Measurements from ENCODE around the gene PLXNA2.

PLXNA2 gene

DNA sequence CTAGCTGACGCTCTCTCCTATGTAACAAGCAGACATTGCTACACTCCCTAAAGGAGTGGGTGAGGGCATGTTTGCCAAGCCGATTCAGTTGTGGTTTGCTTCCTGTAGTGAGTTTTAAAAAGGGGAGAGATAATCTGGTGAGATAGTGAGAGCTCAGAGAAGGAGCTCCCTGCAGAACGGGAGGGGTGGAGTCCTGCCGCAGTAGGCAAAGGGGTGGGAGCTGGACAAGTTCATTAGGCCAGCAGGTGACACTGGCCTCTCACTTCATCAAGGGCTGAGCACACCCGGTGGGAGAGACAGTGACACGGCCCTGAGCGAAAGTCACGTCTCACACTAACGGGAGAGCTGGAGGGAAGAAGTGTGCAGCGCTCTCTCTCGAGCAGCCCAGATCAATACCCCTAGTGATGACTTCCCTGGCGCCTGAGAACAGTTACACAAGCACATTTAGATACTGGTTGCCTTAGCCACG lies 189.2 kb downstream of the PLXNA2 start:
- DNase-seq: no peak

DNA sequence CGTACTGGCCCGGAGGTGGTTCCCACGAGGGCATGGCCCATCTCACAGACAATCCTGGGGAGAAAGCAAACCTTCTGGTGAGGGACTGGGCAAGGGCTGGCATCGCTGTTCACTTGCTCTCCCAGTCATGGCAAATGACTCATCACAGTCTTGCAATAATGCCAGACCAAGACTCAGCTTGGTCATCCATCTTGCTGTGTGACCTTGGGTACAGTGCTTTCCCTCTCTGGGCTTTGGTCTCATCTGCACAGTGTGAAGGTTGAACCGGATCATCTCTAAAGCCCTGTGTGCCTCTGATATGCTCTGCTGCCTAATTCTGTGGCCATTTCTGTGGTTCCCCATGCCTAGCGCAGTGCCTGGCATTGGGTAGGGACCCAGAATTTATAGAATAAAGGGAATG lies 189.7 kb downstream of the PLXNA2 start:
- no peak for DNase-seq

DNA sequence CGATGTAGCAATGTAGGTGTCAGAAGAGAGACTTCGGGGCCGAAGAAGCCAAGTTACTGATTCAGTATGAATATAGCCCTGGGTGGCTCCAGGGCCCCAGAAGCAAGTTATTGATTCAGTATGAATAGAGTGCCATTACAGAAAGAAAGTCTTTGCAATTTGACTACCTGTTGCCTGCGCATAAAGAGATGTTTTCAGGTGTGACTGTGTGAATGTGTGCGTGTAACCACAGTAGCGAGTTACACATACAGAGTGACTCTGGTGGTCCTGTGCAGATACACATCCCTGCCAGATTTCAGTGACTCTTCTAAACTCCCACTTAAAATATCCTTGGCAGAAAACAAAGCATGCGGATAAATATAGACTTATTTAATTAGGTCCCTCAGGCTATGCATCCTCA lies 190.5 kb downstream of the PLXNA2 start:
- DNase-seq: no peak

DNA sequence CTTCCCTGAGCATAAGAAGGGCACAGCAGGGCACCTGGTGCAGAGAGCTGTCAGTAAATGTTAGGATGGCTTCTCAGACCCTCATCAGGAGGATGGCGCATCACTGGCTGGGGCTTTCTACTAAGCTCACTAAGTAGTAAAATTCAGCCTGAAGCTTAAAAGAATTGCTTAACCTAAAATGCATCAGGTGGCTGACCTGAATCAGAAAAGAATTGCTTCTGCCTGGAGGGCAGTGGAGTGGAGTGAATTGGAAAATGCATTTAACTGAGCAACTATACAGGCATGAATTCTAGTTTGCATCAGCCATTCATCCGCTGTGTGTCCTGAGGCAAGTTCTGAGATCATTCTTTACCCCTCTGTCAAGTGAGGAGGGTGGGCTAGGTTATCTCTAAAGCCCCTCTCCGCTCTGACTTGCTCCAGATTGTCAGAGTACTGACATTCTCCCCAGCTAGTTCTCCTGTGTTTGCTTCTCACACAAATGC lies 191.2 kb downstream of the PLXNA2 start:
- DNase-seq: no peak

DNA sequence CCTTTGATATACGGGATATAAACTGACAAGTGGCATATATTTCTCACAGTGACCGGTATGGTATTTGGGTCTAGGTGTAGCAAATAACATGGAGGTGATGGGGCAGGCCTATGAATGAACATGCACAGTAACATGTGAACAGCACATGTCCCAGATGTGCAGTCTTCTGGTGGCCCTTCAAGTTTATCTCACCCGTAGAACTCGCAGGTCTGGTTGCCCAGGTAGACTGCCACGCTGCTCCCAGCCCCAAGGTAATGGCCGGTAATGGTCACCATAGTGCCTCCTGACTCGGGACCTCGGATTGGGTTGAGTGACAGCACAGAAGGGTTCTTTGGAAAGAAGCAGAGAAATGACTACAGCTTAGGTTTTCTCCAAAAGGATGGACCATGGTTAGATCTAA lies 192.0 kb downstream of the PLXNA2 start:
- DNase-seq: no peak

DNA sequence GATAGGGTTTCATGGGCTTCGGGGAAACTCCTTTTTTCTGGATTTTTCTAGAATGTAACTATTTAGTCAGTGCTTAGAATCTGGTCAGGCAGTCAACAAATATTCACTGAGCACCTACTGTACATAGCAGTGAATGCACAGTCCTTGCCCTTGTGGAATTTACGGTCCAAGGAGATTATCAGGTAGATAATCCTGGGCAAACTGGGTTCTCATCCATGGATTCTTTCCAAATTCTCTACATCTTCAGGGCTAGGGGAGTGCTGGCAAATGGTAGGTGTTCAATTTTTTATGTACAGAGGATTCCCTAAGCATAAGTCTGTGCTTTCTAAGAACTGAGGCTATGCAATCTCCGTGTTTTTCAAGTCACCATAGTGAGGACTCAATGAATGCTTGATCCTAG lies 192.5 kb downstream of the PLXNA2 start:
- DNase-seq: no peak

DNA sequence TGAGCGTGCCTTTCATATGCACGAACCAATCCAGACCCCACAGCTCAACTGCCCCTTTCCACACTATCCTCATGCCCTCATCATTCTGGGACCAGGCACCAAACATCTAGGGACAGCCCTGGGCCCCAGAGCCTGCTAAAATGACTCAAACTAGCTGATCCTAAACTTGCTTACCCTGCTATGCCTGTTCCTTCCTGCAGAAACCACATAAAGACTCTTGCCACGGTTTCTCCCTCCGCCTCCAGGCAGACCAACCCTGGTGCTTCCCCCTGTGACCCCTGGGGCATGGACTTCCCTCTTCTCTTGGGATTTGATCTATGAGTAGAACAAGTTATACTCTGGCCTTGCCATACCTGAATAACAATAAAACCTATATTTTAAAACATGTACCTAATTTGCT lies 195.3 kb downstream of the PLXNA2 start:
- DNase-seq: no peak

DNA sequence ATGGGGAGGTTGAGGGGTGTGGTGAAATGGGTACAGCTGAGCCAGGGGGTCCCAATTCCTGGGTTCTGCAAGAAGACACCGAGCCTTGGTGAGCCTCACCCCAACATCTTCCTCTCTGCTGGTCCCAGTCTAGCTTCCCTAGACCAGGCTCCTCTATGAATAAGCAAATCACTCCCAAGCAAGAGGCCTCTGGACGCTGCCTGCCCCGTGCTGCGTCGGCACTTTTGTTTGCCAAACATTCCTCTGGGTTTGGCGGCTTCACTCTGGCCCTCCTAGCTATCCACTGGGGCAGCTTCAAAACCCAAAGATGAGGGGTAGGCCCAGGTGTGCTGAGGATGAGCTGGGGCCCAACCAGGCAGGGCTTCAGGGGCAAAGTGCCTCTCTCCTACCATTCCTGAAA lies 196.2 kb downstream of the PLXNA2 start:
- no peak for DNase-seq

DNA sequence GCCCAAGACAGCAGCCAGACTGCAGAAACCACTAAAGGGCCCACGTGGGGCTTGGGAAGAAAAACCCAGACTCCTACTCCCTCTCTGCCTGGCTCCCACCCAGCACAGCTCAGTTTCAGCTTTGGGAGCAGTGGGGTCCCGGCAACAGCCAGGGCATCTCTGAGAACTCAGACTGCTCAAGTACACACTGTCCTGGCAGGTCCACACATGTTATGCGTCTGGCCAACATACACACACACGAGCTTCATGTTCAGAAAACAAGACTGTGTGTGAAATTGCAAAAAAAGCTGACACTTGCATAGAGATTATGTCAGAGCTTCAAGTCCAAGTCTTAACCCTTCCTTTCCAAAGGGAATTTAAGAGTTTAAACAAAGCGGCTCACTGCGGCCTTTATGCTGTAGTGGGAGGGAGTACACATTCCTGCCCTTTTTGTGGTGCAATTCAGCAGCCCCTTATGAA lies 196.7 kb downstream of the PLXNA2 start:
- DNase-seq: no peak

DNA sequence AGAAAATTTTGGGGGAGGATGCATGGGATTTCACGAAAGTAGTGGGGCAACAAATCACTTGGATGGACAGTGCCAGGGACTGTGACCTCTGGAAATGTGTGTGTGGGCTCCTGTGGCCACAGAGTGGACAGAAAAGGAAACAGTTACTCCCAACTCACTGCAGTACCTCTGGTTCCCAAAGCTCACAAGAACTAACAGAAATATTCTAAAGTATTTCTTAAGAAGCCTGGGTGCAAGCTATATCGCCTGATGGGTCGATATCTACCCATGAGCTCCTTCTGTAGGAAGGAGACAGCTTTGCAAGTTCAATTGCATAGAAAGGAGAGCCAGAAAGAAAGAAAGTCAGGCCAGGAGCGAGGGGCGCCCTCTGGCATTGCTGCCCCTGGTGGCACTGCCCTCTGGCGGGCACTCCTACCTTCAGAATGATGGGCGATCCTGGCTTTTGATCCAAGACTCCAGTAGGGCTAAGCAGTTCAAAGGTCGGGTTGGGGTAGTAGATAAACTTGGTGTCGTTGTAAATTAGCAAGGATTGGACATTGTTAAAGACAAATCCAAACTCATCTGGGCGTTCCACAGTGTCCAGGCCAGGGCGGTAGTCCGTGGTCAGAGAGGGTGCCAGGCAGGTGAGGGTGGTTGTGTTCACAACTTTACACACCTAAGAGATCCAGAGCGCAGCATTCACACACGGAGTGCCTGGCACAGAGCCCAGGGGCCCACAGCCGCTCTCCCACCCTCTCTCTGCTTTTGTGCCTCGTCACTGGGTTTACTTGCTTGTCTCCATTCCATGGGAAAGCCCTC lies 198.5 kb downstream of the PLXNA2 start:
- DNase-seq: no peak

DNA sequence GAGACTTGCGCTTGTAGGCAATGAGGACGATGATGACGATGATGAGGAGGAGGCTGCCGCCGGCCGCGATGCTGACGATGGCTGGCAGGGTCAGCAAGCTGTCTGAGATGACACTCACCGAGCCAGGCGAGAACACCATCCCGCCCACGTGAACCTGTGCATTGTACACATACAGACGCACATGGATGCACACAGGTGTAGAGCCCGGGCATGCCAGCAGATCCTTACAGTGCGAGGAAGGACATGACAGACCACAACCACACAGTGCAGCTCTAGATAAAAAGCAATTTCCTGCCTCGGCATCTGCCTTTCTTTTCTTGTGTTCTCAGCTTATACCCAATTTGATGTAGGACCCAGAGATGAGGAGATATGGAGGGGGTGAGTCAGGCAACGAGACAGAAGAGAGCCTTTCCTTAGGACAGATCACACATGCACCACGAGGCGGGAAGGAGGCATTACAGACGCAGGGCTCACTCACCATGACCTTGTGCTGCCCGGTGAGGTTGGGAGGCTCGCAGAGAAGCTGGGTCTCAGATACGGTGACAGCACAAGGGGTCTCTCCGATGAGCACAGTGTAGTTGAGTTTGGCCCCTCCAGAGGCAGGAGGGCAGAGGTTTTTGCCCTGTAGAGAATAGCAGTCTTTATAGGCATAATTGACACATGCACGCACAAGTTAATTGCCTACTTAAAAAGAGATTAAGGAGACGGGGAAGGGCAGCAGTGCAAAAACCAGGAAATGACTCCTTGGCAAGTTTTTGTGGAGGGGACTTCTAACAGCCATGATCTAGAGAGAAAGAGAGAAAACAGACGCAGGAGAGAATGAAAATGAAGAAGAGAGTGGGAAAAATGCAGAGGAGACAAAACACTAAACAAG lies 199.4 kb downstream of the PLXNA2 start:
- DNase-seq: no peak

DNA sequence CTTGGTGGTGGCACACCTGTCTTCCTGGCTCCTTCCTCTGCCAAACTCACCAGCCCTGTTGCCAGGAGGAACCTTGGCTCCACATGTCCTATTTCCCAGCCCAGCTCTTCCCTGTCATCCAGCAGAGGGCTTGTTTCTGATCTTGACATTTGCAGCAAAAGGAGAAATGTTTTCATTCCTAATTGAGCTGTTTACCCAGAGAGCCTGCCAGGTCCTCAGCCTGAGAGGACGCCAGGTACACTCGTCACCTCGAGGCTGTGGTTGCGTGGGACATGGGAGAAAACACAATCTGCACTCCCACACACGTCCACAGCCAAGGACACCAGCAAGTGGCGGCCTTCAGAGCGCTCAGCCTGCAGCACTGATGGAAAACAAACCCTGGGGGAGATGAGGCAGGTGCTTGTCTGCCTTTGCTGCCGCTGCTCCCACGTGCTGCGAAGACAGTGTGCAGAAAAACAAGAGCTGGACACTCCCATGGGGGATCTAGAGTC lies 200.4 kb downstream of the PLXNA2 start:
- no peak for DNase-seq

DNA sequence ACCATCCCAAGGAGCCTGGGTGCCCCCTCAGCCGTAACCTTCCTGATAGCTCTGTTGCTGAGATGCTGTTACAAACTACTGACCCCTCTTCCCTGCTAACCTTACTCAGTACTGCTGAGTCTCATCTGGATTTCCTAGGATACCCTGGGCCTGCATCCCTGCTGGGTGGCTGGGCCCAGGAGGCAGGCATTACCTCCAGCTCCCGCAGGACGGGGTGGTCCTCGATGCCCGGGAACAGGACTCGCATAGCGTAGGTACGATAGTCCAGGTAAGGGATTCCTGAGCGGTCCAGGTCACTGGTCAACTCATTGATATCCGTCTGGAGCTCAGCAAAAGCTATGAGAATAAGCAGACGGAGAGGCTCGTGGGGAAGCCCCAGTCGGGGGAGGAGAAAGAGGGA lies 201.3 kb downstream of the PLXNA2 start:
- DNase-seq: no peak

DNA sequence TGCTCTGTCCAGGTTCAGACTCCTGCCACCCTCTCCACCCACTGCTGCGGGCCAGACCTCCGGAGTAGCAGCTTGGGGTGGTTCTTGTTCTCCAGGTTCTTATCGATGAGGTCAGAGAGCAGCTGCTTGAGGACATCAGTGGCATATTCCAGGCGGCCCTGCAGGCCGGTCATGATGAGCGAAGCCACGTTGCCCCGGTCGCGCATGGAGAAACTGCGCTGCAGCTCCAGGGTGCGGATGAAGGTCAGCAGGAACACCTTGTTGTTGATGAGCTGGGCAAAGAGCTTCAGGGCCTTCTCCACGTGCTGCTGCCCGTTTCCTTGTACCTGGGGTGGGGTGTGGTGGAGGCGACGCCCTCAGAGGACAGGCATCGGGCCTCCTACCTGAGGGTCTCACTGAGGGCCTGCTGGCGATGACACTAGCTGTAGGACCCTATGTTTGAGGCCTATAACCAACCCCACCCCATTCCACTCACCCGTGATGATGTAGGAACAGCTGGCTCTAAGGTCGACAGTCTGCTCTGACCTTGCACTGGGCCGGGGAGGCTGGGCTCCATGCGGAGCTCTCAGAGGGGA lies 202.1 kb downstream of the PLXNA2 start:
- DNase-seq: no peak

DNA sequence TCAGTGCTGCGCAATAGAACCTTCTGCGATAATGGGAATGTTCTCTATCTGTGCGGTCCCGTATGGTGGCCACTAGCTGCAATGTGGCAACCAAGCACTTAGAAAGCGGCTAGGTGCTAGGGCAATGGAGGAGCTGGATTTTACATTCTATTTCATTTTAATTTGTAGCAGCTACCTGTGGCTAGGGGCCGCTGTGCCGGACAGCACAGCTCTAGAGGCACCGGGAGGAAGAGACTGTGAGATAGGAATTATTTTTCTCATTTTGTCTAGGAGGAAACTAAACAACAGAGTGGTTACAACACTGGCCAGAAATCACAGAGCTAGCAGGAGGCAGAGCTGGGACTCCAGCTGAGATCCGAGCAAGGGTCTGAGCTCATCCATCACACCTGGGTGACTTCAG lies 202.7 kb downstream of the PLXNA2 start:
- DNase-seq: no peak

DNA sequence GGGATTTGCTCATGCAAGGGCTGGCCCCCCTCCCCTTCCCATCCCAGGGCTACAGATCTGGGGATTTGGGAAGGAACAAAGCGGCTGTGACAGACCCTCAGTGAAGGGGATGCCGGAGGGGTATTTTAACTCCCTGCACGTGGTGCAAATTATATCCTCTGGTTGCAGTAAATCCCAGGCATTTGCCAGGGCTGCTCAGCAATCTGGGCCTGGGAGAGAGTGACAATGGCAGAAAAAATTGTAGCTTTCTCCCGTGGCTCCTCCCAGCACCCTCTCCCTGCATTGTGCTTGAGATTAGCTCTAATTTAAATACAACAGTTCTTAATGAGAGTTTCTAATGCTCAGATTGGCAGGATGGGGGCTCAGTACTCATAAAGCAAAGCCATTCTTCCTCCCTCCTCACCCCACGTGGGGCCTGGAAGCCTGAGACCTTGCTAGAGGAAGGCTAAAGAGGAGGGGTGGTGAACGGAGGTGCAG lies 203.3 kb downstream of the PLXNA2 start:
- no peak for DNase-seq

DNA sequence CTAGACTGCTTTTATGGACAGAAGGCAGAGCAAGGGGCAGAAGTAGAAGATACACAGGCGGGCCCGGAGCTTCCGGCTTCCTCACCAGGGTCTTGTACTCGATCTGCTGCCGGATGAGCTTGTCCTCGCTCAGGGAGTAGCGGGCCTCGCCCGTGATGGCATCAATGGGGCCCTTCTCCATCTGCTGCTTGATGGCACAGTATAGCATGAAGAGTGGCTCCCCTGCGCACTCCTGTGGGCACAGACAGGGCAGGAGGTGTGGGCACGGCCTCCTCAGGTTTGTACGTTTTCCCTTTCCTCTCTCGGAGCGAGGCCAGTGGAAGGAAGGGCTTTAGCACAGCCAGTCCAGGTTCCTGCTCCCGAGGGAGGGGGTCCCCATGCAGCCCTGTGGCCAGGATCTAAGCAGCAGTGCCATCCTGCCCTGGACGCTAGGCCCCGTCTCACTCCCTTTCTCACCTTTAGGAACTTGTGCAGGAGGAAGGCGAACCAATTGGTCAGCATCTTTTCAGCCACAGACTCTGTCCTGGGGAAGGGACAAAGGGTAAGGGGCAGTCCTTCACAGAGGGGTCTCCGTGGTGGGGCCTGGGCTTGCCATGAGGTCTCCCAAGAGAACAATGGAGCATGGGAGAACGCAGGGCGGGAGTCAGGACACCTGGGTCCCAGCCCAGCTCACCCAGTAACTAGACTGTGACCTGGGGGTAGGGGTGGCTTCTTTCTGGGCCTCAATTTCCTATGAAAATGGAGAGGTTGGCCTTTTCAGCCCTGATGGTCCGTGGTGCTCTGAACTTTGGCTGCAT lies 204.4 kb downstream of the PLXNA2 start:
- no peak for DNase-seq

DNA sequence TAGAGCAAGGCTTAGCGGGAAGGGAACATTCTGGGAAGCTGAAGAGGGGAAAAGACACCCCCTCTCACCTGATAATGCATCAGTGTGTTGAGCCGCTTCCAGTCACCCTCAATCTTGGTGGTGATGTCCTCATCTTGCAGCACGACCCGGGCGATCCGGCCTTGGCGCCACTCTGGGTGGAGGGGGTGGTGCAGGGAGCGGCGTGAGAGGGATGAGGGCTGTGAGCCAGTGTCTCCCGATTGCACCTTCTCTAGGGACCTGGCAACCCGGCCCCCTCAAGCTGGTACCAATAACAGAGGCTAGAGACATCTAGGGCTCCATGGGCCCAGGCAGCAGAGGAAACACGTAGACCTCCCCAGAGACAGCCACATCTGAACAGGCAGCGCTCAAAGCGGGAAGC lies 205.9 kb downstream of the PLXNA2 start:
- DNase-seq: no peak

DNA sequence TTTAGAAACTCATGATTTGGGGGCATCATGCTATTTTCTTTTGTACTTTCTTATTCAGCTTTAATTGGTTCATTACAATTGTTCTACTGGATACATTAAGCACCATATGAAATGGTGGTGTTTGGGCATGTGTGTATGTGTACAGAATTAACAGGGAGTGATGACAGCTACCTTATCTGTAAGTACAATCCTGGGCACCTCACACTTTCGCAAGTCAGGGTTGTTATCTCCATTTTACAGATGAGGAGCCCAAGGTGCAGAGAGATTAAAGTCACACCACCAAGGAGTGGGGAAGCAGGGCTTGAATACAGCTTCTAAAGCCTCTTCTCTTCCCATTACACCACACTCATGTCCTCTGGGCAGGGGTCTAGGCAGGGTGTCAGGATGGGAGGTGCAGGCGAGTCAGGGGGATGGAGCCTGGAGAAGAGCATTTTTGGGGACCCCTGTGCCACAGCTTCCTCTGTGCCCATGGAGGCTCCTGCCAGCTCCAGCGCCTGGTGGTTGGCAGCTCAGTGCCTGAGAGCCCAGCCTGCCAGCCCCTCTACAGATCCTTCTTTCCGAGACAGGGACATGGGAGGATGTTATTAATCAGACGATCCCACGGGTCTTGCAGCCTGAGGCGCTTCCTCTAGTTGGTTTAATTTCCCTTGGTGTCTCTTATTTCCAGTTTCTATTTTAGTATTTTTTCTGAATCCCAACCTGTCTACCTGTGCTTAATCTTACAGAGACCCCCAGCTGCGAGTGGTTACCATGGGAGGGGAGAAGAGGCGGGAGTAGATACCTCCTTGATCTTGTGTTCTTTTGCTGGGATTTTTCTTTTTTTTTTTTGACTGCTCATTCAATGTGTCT lies 207.0 kb downstream of the PLXNA2 start:
- no peak for DNase-seq

DNA sequence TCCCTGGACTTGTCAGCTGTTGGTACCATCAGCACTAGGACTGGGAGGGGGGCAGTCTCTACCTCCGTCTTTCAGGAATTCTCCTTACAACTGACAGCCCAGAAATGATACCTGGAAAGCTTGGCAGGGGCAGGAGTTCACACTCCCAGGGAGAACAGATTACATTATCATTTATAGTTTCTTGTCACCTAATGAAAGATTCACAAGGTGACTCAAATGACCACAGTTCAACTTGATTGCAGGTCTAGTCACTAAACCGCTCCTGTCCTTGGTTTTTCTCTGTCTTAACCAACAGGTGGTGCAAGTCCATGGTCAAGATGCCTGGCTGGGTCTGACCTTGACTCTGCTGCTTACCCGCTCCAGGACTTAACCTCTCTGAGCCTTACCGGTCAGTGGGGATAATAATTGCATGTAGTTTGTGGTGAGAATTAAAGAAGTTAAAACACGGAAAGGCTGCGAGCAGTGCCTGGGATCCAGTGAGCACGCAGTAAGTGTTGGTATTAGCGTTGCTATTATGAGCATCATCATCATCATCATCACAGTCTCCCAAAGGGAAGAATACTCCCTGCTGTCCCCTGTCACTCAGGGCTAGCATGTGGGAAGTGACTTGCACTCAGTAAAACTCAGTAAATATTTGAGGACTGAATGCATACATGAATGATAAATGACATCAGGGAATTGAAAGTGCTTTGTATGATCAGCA lies 207.9 kb downstream of the PLXNA2 start:
- DNase-seq: no peak

DNA sequence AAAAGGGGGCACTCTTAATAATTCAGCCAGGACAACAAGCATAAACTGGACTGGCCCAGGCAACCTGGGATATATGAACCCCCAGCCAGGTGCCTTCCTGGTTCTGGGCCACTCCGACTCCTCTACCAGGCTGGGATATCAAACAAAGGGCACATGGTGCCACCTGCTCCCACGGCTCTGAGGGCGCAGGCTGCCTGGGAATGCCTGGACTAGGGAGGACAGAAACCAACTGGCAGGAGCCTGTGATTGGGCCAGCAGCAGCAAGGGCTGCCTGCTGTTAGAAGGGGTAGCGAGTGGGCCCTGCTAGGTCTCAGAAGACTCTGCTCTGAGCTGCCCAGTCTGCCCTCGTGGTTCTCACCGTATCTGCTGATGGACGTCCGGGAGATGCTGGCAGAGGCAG lies 210.0 kb downstream of the PLXNA2 start:
- no peak for DNase-seq
